Erythroblast (primary cell): Measurements from ENCODE around the gene CHRDL2.

Experiments
- GATA1 ChIP-seq: IDR thresholded peaks from 2 replicates; pipeline ENCODE4 v1.6.1; 2011; ENCODE audit warnings: low read depth, mild to moderate bottlenecking, control low read depth, low read length, moderate library complexity
- POLR2A ChIP-seq: IDR thresholded peaks from 2 replicates; pipeline ENCODE4 v1.6.1; 2011; ENCODE audit warnings: mild to moderate bottlenecking, low read length

- TF ChIP-seq POLR2A: no peak
- no peak for TF ChIP-seq GATA1
These were observed 61.7 kb downstream of the CHRDL2 start for GRCh38 chr11:74669211-74670160.
